HepG2 (cell line): ENCODE results near the gene CALM1. TPM values are rescaled to one million over a fixed set of nuclear protein-coding genes. Genes with fewer than 3 reads are reported as not detected.
A peak's percentile ranks its signal among the peaks of the same experiment; 100 is the strongest.

Experiments used
- E2F2 ChIP-seq: sonication (generic); formaldehyde crosslinking; IDR thresholded peaks from 2 replicates; pipeline ENCODE4 v1.4.0; 2020; ENCODE audit warnings: missing genetic modification reagents, borderline replicate concordance
- FOXP4 ChIP-seq: sonication (generic); formaldehyde crosslinking; IDR thresholded peaks from 2 replicates; pipeline ENCODE4 v1.4.0; 2020; ENCODE audit warnings: missing genetic modification reagents
- HOXA7 ChIP-seq: sonication (generic); formaldehyde crosslinking; IDR thresholded peaks from 2 replicates; pipeline ENCODE4 v1.8.1; 2022; ENCODE audit warnings: mild to moderate bottlenecking, missing genetic modification reagents, moderate library complexity
- IKZF4 ChIP-seq: sonication (generic); formaldehyde crosslinking; IDR thresholded peaks from 2 replicates; pipeline ENCODE4 v1.5.1; 2020; ENCODE audit warnings: borderline replicate concordance, mild to moderate bottlenecking, low read depth, missing genetic modification reagents; ENCODE audit errors: not compliant biosample characterization
- MED13 ChIP-seq: sonication (generic); formaldehyde crosslinking; IDR thresholded peaks from 2 replicates; pipeline ENCODE4 v1.5.0; 2020; ENCODE audit warnings: missing genetic modification reagents
- MZF1 ChIP-seq: sonication (generic); formaldehyde crosslinking; IDR thresholded peaks from 2 replicates; pipeline ENCODE4 v1.8.1; 2023; ENCODE audit warnings: mild to moderate bottlenecking, missing genetic modification reagents, borderline replicate concordance
- POGK ChIP-seq: sonication (generic); formaldehyde crosslinking; conservative IDR thresholded peaks from 2 replicates; pipeline ENCODE4 v1.8.0; 2022; ENCODE audit warnings: mild to moderate bottlenecking, moderate library complexity, missing genetic modification reagents
- POLR2AphosphoS2 ChIP-seq: IDR thresholded peaks from 2 replicates; pipeline ENCODE4 v1.6.1; 2011; ENCODE audit warnings: low read depth, low read length, improper control_type of control experiment
- TBX2 ChIP-seq: sonication (generic); formaldehyde crosslinking; IDR thresholded peaks from 2 replicates; pipeline ENCODE4 v1.5.0; 2020; ENCODE audit warnings: missing genetic modification reagents, mild to moderate bottlenecking, borderline replicate concordance
- ZBED4 ChIP-seq: sonication (generic); formaldehyde crosslinking; IDR thresholded peaks from 2 replicates; pipeline ENCODE4 v1.4.0; 2020; ENCODE audit warnings: missing genetic modification reagents, borderline replicate concordance
- ZFP62 ChIP-seq: sonication (generic); formaldehyde crosslinking; IDR thresholded peaks from 2 replicates; pipeline ENCODE4 v1.4.0; 2020; ENCODE audit warnings: missing genetic modification reagents
- ZNF143 ChIP-seq: sonication (generic); formaldehyde crosslinking; IDR thresholded peaks from 2 replicates; pipeline ENCODE4 v1.4.0; 2020; ENCODE audit warnings: missing genetic modification reagents
- ZNF543 ChIP-seq: sonication (generic); formaldehyde crosslinking; IDR thresholded peaks from 2 replicates; pipeline ENCODE4 v1.4.0; 2020; ENCODE audit warnings: mild to moderate bottlenecking, missing genetic modification reagents
- ZNF597 ChIP-seq: sonication (generic); formaldehyde crosslinking; IDR thresholded peaks from 2 replicates; pipeline ENCODE4 v1.5.0; 2020; ENCODE audit warnings: missing genetic modification reagents
- ZNF724P ChIP-seq: sonication (generic); formaldehyde crosslinking; IDR thresholded peaks from 2 replicates; pipeline ENCODE4 v1.8.0; 2022; ENCODE audit warnings: missing genetic modification reagents, borderline replicate concordance
- ZNF768 ChIP-seq: sonication (generic); formaldehyde crosslinking; IDR thresholded peaks from 2 replicates; pipeline ENCODE4 v1.4.0; 2020; ENCODE audit warnings: missing genetic modification reagents
- ZNF879 ChIP-seq: sonication (generic); formaldehyde crosslinking; IDR thresholded peaks from 2 replicates; pipeline ENCODE4 v1.8.1; 2023; ENCODE audit warnings: missing genetic modification reagents
- polyA plus RNA-seq, 8 experiments: library from polyadenylated mRNA; depleted of rRNA in 3 of 8; stranded (reverse) in 7 of 8; unstranded in 1 of 8; fragments of >200 nt; fragmentation: Illumina TruSeq in 4 of 8; extraction: Trizol in 4 of 8; gene quantifications; 2 replicates each; pipeline versions ENCODE4 v1.2.1 to v1.2.3, GENCODE V29; 2011 to 2016; ENCODE audit warnings: low read depth in 4 of 8, missing spikeins in 1 of 8, mixed read lengths in 1 of 8; ENCODE audit not compliant: insufficient read depth in 1 of 8
- total RNA-seq, 5 experiments: library from RNA; depleted of rRNA; stranded (reverse); fragments of >200 nt; fragmentation: Illumina TruSeq; extraction: Trizol; gene quantifications; 2 replicates each; pipeline ENCODE4 v1.2.3, GENCODE V29; 2016; ENCODE audit warnings: low read depth in 1 of 5

Gene CALM1
- total and polyA plus RNA-seq, 2 of the 13 experiments (the other 11 are each of a cell fraction or from before 2014, with no cell fraction given) = 110 to 238 TPM

- peak; percentile 89 for TF ChIP-seq MED13 (CRISPR knock-in tag)
- TF ChIP-seq ZNF768 (CRISPR knock-in tag) = peak; percentile 79; the same call in 1 of the 2 replicates
- peak; percentile 74 for TF ChIP-seq FOXP4 (CRISPR knock-in tag)
- no peak for TF ChIP-seq ZFP62 (CRISPR knock-in tag)
- peak; percentile 73; the same call in 1 of the 2 replicates for TF ChIP-seq ZNF724P
- peak; percentile 75 for TF ChIP-seq ZNF143 (CRISPR knock-in tag)
- peak; percentile 36; the same call in 1 of the 2 replicates for TF ChIP-seq ZNF597 (CRISPR knock-in tag)
- peak; percentile 92 for TF ChIP-seq POGK (CRISPR knock-in tag)
- TF ChIP-seq E2F2 (CRISPR knock-in tag) = peak; percentile 37; the same call in 1 of the 2 replicates
- peak; percentile 85 for TF ChIP-seq TBX2 (CRISPR knock-in tag)
- peak; percentile 94 for TF ChIP-seq IKZF4 (CRISPR knock-in tag)
- no peak for TF ChIP-seq HOXA7
- no peak for TF ChIP-seq ZNF879 (CRISPR knock-in tag)
- TF ChIP-seq POLR2AphosphoS2 = peak; percentile 83; the same call in 1 of the 2 replicates
- TF ChIP-seq MZF1 = no peak
- TF ChIP-seq ZNF543 = no peak
- peak; percentile 67; the same call in 1 of the 2 replicates for TF ChIP-seq ZBED4 (CRISPR knock-in tag)
These were observed at the start of gene CALM1 (continued) for GRCh38 chr14:90396341-90397339.
